Measurements from ENCODE around the gene SYCN.
A peak's percentile ranks its signal among the peaks of the same experiment; 100 is the strongest.

The SYCN gene

GRCh38 chr19:39194832-39195542, 9.1 kb downstream of the SYCN start:
- H3K4me2 ChIP-seq (ENCODE audit: low read depth, low read length, poor library complexity, severe bottlenecking) = peak overlapping the region; percentile 18
- peaks cover 5% of the 10 kb centered on the region for H3K4me1 ChIP-seq (ENCODE audit: insufficient read depth, low read length, poor library complexity, severe bottlenecking)
- H3K9me3 ChIP-seq (ENCODE audit: insufficient read depth, low read depth, low read length) = no peaks in the 10 kb centered on the region
- H3K27me3 ChIP-seq (ENCODE audit: insufficient read depth, low read length, poor library complexity, severe bottlenecking) = no peaks in the 10 kb centered on the region
- no peaks in the 10 kb centered on the region for H3K79me2 ChIP-seq (ENCODE audit: insufficient read depth, low read length)
- no peaks in the 10 kb centered on the region for H4K20me1 ChIP-seq (ENCODE audit: insufficient read depth, low read length, poor library complexity, severe bottlenecking)
- TF ChIP-seq EZH2phosphoT487 (IDR thresholded peaks at IDR 0.05; ENCODE audit: borderline replicate concordance) = no peak
- no peak for TF ChIP-seq CTCF (conservative IDR thresholded peaks at IDR 0.05; ENCODE audit: low read length)
- H3K9me2 ChIP-seq (replicated peaks; ENCODE audit: low read depth, low read length) = no peaks in the 10 kb centered on the region
- no peaks in the 10 kb centered on the region for H3K36me3 ChIP-seq (ENCODE audit: insufficient read depth, low read length)
- peak overlapping the region; percentile 66; the same call in 1 of the 2 replicates for H2AFZ ChIP-seq (ENCODE audit: low read length)
- no peak overlapping the region for H3K9ac ChIP-seq (ENCODE audit: low read depth, low read length, poor library complexity, severe bottlenecking)
- H3K4me3 ChIP-seq (ENCODE audit: low read length, poor library complexity, severe bottlenecking) = no peak overlapping the region
- no peaks in the 10 kb centered on the region for H3F3A ChIP-seq (ENCODE audit: low read depth)

- no peaks in the 10 kb centered on the region for H3K79me2 ChIP-seq (ENCODE audit: insufficient read depth, low read length)
- H4K20me1 ChIP-seq (ENCODE audit: insufficient read depth, low read length, poor library complexity, severe bottlenecking) = no peaks in the 10 kb centered on the region
- no peak overlapping the region for H2AFZ ChIP-seq (ENCODE audit: low read length)
- H3K4me1 ChIP-seq (ENCODE audit: insufficient read depth, low read length, poor library complexity, severe bottlenecking) = peaks cover 5% of the 10 kb centered on the region
- H3F3A ChIP-seq (ENCODE audit: low read depth) = no peaks in the 10 kb centered on the region
- no peaks in the 10 kb centered on the region for H3K9me3 ChIP-seq (ENCODE audit: insufficient read depth, low read depth, low read length)
- no peaks in the 10 kb centered on the region for H3K27me3 ChIP-seq (ENCODE audit: insufficient read depth, low read length, poor library complexity, severe bottlenecking)
- no peak overlapping the region for H3K9ac ChIP-seq (ENCODE audit: low read depth, low read length, poor library complexity, severe bottlenecking)
- H3K9me2 ChIP-seq (replicated peaks; ENCODE audit: low read depth, low read length) = no peaks in the 10 kb centered on the region
- no peak overlapping the region for H3K4me3 ChIP-seq (ENCODE audit: low read length, poor library complexity, severe bottlenecking)
- TF ChIP-seq EZH2phosphoT487 (IDR thresholded peaks at IDR 0.05; ENCODE audit: borderline replicate concordance) (no peak), CTCF (conservative IDR thresholded peaks at IDR 0.05; ENCODE audit: low read length) (no peak)
- no peak overlapping the region for H3K4me2 ChIP-seq (ENCODE audit: low read depth, low read length, poor library complexity, severe bottlenecking)
- no peaks in the 10 kb centered on the region for H3K36me3 ChIP-seq (ENCODE audit: insufficient read depth, low read length)
These were observed 10.3 kb downstream of the SYCN start for GRCh38 chr19:39193803-39194202.

DNA sequence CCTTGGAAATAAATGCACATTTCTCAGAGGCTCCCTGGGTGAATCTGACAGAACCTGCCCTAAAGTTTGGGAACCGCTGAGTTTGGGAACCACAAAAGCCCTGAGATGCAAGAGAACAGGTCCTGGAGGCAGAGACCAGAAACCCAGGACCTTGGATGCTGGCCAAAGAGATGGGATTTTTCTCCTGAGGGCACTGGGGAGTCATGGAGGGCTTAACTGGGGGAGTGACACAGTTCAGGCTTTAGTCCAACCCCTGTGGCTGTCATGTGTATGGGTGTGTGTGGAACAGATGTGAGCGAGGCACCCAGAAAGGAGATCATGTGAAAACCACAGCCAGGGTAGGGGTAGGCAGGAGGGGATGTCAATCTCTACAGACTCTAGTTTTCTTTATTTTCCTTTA, 11.2 kb downstream of the SYCN start:
- Histone ChIP-seq H3K27me3 (ENCODE audit: insufficient read depth, low read length, poor library complexity, severe bottlenecking) (no peaks in the 10 kb centered on the region), H3K4me1 (ENCODE audit: insufficient read depth, low read length, poor library complexity, severe bottlenecking) (peaks cover 5% of the 10 kb centered on the region), H3K79me2 (ENCODE audit: insufficient read depth, low read length) (no peaks in the 10 kb centered on the region), H3K9me3 (ENCODE audit: insufficient read depth, low read depth, low read length) (no peaks in the 10 kb centered on the region), H4K20me1 (ENCODE audit: insufficient read depth, low read length, poor library complexity, severe bottlenecking) (no peaks in the 10 kb centered on the region), H3K36me3 (ENCODE audit: insufficient read depth, low read length) (no peaks in the 10 kb centered on the region), H3K4me2 (ENCODE audit: low read depth, low read length, poor library complexity, severe bottlenecking) (no peak overlapping the region), H2AFZ (ENCODE audit: low read length) (no peak overlapping the region), H3K4me3 (ENCODE audit: low read length, poor library complexity, severe bottlenecking) (no peak overlapping the region), H3K9me2 (replicated peaks; ENCODE audit: low read depth, low read length) (no peaks in the 10 kb centered on the region), H3K9ac (ENCODE audit: low read depth, low read length, poor library complexity, severe bottlenecking) (no peak overlapping the region), H3F3A (ENCODE audit: low read depth) (no peaks in the 10 kb centered on the region)
- TF ChIP-seq EZH2phosphoT487 (IDR thresholded peaks at IDR 0.05; ENCODE audit: borderline replicate concordance) = no peak
- TF ChIP-seq CTCF (conservative IDR thresholded peaks at IDR 0.05; ENCODE audit: low read length) = no peak

Data from Loucy (cell line).